GM12872 (cell line): Measurements from ENCODE around the gene AMBRA1.

Experiments used
- TF ChIP-seq, protein P1 (sequence below): IDR thresholded peaks from 3 replicates; pipeline ENCODE4 v1.5.1; 2011; ENCODE audit warnings: low read depth, mild to moderate bottlenecking, low read length, moderate library complexity; ENCODE audit not compliant: insufficient read depth

The AMBRA1 gene

DNA sequence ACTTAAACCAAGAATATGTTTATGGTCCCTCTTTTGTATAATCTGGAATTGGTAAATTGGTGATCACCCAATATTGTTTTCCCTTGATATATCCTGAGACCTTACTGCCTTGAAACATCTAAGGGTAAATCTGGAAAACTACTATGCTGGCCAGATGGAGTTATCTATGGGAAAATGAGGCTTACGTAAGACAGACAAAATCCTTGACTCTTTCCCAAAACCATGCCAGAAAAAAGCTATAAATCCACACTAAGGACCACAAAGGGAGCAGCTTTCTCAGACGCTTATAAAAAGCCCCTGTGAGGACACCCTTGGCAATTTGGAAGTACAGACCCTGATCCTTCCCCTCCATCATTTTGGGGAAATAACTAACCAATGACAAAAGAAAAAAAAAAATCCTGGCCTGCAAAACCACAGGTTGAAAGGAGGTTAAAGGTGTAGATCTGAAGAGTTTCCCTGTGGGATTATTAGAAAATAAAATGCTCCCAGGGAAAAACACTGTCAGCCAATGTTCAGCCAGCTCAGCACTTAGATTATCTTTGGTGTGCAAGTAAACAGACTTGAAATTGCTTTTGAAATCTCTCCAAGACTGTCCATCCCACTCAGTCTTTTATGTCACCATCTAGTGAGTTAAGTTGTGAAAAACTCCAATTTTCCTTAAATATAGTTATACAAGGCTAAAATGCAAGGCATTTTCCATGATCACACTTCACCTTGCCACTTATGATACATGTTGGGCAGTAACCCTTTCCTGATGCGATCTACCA lies 6.6 kb upstream of the AMBRA1 start:
- TF ChIP-seq, protein P1, sequence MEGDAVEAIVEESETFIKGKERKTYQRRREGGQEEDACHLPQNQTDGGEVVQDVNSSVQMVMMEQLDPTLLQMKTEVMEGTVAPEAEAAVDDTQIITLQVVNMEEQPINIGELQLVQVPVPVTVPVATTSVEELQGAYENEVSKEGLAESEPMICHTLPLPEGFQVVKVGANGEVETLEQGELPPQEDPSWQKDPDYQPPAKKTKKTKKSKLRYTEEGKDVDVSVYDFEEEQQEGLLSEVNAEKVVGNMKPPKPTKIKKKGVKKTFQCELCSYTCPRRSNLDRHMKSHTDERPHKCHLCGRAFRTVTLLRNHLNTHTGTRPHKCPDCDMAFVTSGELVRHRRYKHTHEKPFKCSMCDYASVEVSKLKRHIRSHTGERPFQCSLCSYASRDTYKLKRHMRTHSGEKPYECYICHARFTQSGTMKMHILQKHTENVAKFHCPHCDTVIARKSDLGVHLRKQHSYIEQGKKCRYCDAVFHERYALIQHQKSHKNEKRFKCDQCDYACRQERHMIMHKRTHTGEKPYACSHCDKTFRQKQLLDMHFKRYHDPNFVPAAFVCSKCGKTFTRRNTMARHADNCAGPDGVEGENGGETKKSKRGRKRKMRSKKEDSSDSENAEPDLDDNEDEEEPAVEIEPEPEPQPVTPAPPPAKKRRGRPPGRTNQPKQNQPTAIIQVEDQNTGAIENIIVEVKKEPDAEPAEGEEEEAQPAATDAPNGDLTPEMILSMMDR: no peak

DNA sequence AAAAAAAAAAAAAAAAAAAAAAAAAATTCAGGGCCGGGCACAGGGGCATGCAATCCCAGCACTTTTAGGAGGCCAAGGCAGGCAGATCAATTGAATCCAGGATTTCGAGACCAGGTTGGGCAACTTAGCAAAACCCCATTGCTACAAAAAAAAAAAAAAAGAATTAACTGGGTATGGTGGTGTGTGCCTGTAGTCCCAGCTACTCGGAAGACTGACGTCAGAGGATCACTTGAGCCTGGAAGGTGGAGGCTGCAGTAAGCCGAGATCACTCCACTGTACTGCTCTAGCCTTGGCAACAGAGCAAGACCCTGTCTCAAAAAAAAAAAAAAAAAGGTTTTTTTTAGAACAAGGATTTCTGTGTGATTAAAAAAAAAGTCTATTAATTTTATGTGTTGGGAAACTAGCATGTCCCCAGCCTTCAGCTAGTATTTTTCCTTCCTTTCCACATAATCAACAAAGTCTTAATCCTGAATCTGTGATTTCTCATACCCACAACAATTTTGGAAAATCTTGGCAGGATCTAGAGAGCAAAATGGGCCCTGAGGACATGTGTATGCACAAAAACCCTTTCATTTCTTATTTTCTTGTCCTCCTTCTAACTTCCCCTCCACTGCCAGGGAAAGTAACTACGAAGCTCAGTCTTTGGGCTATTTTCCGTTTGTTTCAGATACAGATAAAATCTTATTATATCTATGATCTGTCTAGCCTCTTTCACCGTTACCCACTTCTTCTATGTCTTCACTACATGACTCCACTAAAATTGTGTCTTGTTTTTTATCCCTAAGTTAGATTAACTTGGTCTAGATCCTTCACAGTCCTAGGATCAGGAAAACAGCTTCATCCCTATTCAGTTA lies 5.7 kb upstream of the AMBRA1 start:
- TF ChIP-seq, protein P1: no peak

DNA sequence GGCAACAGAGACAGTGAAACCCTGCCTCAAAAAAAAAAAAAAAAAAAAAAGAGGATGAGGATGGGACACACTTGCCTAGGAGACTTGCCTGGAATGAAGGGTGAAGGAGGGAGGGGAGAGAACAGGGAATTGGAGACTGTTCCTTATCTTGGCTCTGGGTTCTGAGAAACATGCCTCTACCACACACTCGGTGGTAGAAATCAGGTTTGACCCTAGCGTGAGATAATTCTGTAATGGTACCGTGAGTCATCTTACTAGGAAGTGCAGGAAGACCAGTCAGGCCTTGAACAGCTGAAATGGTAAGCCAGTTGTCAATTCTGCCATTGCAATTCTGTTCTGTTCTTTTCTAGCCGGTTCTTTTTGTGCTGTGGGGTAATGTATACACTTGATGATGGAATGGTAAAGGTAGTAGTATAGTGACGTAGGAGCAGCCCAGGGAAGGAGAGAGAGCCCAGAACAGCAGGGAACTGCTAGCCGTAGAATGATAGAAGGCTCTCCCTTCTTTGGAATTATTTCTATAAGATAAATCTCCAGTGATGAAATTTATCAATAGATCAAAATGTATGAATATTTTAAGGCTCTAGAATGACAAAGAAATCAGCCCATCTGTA lies 3.9 kb upstream of the AMBRA1 start:
- TF ChIP-seq, protein P1: no peak

DNA sequence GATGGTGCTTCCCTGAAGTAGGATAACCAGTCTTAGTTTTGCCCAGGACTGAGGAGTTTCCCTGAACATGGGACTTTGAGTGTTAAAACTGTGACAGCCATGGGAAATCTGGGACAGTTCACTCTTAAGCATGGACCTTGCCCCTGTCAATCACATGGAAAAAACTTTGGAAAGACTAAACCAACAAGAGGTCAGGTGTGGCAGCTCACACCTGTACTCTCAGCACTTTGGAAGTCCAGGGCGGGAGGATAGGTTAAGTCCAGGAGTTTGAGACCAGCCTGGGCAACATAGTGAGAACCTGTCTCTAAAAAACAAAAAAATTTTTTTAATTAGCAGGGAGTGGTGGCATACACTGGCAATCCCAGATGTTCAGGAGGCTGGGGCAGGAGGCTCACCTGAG lies 3.3 kb upstream of the AMBRA1 start:
- TF ChIP-seq, protein P1: no peak

DNA sequence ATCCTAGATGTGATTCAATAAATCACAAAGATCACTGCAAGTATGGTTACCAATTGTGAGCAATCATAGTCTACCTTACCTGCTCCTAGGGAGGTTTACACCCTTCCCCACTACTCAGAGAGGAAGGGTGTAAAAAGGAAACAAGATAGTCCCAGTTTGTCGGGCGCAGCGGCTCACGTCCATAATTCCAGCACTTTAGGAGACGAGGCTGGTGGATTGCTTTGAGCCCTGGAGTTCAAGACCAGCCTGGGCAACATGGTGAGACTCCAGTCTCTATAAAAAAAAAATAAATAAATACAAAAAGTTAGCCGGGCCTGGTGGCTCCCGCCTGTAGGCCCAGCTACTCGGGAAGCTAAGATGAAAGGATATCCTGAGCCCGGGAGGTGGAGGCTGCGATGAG lies 962 bp upstream of the AMBRA1 start:
- TF ChIP-seq, protein P1: no peak

DNA sequence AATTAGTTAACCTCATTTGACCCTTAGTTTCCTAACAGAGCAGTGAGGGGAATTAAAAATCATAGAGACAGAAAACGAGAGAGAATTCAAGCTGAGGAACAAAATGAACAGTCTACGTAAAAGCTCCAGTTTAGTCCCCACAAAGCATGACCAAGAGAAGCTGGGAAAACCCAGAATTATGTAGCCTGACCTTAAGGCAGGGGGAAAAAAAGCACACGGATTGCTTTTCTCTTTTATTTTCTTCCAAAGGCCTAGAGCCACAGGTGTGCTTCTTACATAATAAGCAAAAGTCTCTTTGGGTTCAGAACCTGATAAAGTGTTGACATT lies 514 bp upstream of the AMBRA1 start:
- TF ChIP-seq, protein P1: no peak
